Activated CD4-positive, alpha-beta memory T cell treated with anti-CD3 and anti-CD28 coated beads, Interleukin-2, amount 10 ng/mL, durations not matched to agents 7 days and 5 days (primary cell): ENCODE results near the gene TMEM25. TPM values are rescaled to one million over a fixed set of nuclear protein-coding genes. Genes with fewer than 3 reads are reported as not detected.

Experiments used
- CTCF ChIA-PET: fragments of 350-600 bp; sonication (Branson Sonifier 250); formaldehyde crosslinking; loops from one replicate; lab custom pipeline; 2021; ENCODE audit warnings: antibody characterized with exemption, inconsistent platforms; lab: Charles Lee
- POLR2A ChIA-PET: fragments of 350-600 bp; sonication (Branson Sonifier 250); formaldehyde crosslinking; loops from one replicate; lab custom pipeline; 2021; ENCODE audit warnings: antibody characterized with exemption; lab: Charles Lee
- DNase-seq: peaks from one replicate; pipeline ENCODE4 v3.0.0-alpha.2; 2020
- H3K27ac Mint-ChIP-seq: one replicate; pipeline ENCODE4 v1.8.0; 2021; ENCODE audit warnings: mild to moderate bottlenecking, mixed read lengths
- H3K27me3 Mint-ChIP-seq: one replicate; pipeline ENCODE4 v1.8.0; 2021; ENCODE audit warnings: mixed read lengths
- H3K36me3 Mint-ChIP-seq: one replicate; pipeline ENCODE4 v1.8.0; 2021; ENCODE audit warnings: low read depth, mixed read lengths
- H3K4me1 Mint-ChIP-seq: one replicate; pipeline ENCODE4 v1.8.0; 2021; ENCODE audit warnings: mixed read lengths
- H3K4me3 Mint-ChIP-seq: one replicate; pipeline ENCODE4 v1.8.0; 2021; ENCODE audit warnings: mild to moderate bottlenecking, mixed read lengths
- H3K9me3 Mint-ChIP-seq: one replicate; pipeline ENCODE4 v1.8.0; 2021; ENCODE audit warnings: mixed read lengths
- total RNA-seq, 2 experiments: library from RNA; stranded (reverse); gene quantifications; one replicate each; pipeline ENCODE4 v1.2.3, GENCODE V29; 2021

Gene TMEM25
- total RNA-seq, 2 experiments from 2014 or later, result 5.3 to 6.4 TPM

DNA sequence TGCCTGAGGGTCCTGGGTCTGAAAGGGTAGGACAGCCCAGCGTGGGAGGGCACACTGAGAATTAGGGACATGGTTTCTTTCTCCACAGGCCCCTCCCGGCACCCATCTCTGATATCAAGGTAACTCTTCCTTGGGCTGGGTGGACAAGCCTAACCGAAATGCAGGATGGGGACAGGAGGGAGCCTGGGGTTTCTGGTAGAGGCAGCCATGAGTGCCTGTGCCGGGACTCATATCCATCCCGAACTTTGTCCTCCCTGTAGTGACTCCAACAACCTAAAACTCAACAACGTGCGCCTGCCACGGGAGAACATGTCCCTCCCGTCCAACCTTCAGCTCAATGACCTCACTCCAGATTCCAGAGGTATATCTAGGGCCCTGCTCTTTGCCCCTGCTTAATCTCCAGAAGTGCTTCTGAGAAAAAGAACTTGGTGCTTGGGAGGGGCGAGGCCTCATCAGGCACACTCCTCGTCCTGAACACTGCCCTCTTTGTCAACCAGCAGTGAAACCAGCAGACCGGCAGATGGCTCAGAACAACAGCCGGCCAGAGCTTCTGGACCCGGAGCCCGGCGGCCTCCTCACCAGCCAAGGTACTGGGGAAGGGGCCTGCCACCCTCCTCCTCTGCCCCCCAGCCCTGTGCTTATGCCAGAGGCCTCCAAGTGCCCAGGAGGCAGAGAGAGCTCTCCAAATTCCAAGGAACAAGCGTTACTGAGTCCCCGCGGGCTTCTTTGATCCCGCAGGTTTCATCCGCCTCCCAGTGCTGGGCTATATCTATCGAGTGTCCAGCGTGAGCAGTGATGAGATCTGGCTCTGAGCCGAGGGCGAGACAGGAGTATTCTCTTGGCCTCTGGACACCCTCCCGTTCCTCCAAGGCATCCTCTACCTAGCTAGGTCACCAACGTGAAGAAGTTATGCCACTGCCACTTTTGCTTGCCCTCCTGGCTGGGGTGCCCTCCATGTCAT lies 3.1 kb downstream of the TMEM25 start:
- Mint-ChIP-seq H3K27ac (no peak overlapping the region), H3K4me3 (no peak overlapping the region), H3K4me1 (peaks cover 30% of the 10 kb centered on the region), H3K27me3 (no peaks in the 10 kb centered on the region), H3K36me3 (no peaks in the 10 kb centered on the region), H3K9me3 (no peaks in the 10 kb centered on the region)
- DNase-seq, result no peak
- ChIA-PET CTCF (interaction anchor here (1.1 kb wide), 1 partner anchor 12 kb away, joined by 3 read pairs; no protein-coding TSS in a partner anchor), POLR2A (no interaction called here)

DNA sequence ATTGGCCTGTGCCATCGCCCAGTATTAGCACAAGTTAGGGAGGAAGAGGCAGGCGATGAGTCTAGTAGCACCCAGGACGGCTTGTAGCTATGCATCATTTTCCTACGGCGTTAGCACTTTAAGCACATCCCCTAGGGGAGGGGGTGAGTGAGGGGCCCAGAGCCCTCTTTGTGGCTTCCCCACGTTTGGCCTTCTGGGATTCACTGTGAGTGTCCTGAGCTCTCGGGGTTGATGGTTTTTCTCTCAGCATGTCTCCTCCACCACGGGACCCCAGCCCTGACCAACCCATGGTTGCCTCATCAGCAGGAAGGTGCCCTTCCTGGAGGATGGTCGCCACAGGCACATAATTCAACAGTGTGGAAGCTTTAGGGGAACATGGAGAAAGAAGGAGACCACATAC lies 4.3 kb downstream of the TMEM25 start:
- no peak for DNase-seq
- Mint-ChIP-seq H3K36me3 (no peaks in the 10 kb centered on the region), H3K9me3 (no peaks in the 10 kb centered on the region), H3K27ac (no peak overlapping the region), H3K4me1 (peaks cover 18% of the 10 kb centered on the region), H3K27me3 (no peaks in the 10 kb centered on the region), H3K4me3 (no peak overlapping the region)
- ChIA-PET POLR2A (no interaction called here), CTCF (interaction anchor here (1.1 kb wide), 1 partner anchor 11 kb away, joined by 3 read pairs; no protein-coding TSS in a partner anchor)

DNA sequence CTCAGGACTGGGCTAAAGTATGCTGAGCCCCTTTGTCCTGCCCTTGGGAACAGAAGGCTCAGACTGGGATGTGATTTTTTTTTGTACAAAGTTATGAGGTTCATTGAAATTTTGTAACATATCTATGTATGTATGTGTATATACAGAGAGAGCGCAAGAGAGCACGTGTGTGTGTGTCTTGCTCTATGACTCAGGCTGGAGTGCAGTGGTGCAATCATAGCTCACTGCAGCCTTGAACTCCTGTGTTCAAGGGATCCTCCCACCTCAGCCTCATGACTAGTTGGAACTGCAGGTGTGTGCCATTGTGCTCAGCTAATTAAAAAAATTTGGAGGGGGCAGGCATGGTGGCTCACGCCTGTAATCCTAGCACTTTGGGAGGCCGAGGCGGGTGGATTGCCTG lies 5.7 kb downstream of the TMEM25 start:
- ChIA-PET POLR2A (no interaction called here), CTCF (no interaction called here)
- Mint-ChIP-seq H3K27ac (no peak overlapping the region), H3K27me3 (no peaks in the 10 kb centered on the region), H3K4me3 (no peak overlapping the region), H3K4me1 (peaks cover 12% of the 10 kb centered on the region), H3K9me3 (no peaks in the 10 kb centered on the region), H3K36me3 (no peaks in the 10 kb centered on the region)
- no peak for DNase-seq

DNA sequence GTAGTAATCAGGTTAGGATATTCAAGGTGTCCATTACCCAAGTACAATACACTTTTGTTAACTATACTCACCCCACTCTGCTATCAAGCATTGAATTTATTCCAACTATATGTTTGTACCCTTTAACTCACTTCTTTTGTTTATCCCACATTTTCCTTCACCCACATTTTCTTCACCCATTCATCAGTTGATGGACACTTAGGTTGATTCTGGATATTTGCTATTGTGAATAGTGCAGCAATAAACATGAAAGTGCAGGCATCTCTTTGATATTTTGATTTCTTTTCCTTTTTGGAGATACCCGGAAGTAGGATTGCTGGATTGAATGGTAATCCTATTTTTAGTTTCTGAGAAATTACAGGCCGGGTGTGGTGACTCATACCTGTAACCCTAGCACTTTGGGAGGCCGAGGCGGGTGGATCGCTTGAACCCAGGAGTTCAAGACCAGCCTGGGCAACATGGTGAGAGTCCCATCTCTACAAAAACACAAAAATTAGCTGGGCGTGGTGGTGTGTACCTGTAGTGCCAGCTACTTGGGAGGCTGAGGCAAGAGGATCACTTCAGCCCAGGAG lies 6.5 kb downstream of the TMEM25 start:
- peaks cover 9% of the 10 kb centered on the region for H3K4me1 Mint-ChIP-seq
- H3K27me3 Mint-ChIP-seq, result no peaks in the 10 kb centered on the region
- H3K4me3 Mint-ChIP-seq, result no peak overlapping the region
- DNase-seq, result no peak
- CTCF ChIA-PET, result no interaction called here
- no peaks in the 10 kb centered on the region for H3K36me3 Mint-ChIP-seq
- no peaks in the 10 kb centered on the region for H3K9me3 Mint-ChIP-seq
- POLR2A ChIA-PET, result no interaction called here
- no peak overlapping the region for H3K27ac Mint-ChIP-seq

DNA sequence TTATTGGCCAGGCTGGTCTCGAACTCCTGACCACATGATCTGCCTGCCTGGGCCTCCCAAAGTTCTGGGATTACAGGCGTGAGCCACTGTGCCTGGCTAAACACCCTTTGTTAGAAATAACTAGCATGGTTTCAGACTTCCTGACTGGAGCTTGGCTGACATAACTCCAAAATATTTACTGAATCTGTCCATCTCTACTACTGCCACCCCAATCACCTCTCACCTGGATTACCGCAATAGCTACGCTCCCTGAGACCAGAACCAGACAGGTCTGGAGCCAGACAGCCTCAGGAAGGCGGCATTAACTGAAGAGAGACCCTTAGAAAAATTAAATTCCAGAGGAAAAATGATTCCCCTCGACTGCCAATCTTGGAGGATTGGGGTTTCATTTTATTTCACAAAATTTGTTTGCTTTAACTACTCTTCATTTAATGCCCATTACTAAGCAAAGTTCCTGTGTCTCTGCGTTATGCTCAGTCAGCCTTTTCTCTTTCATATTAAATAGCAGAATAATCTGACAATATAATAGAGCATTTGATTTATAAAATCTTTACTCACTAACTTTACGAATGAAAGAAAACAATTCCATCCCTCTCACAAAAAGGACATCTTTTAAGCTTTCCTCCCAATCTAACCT lies 13.1 kb downstream of the TMEM25 start:
- DNase-seq, result no peak
- Mint-ChIP-seq H3K36me3 (no peaks in the 10 kb centered on the region), H3K9me3 (no peaks in the 10 kb centered on the region), H3K4me1 (no peaks in the 10 kb centered on the region), H3K27me3 (no peaks in the 10 kb centered on the region), H3K27ac (no peak overlapping the region), H3K4me3 (no peak overlapping the region)
- POLR2A ChIA-PET, result no interaction called here
- CTCF ChIA-PET, result interaction anchor here (1.0 kb wide), 1 partner anchor 32 kb away, joined by 3 read pairs; no protein-coding TSS in a partner anchor

DNA sequence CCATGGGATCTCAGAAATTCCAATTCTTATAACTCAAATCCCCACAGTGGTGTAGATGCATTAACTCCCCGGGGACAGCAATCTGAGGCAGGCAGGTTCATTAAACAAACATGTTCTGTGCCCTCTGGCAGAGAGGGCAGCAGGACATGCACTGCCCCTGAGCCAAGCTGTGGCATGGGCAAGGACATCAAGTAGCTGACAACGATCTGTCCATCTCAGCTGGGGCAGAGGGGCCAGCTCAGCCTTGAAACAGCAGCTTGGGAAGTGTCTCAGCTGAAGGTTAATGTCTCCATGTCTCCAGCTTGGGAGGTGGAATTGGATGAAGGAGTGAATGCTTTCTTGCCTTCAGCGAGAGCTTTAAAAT lies 13.6 kb downstream of the TMEM25 start:
- Mint-ChIP-seq H3K36me3 (no peaks in the 10 kb centered on the region), H3K4me1 (no peaks in the 10 kb centered on the region), H3K27me3 (no peaks in the 10 kb centered on the region), H3K9me3 (no peaks in the 10 kb centered on the region), H3K4me3 (no peak overlapping the region), H3K27ac (no peak overlapping the region)
- CTCF ChIA-PET, result interaction anchor here (1.0 kb wide), 1 partner anchor 32 kb away, joined by 3 read pairs; no protein-coding TSS in a partner anchor
- no peak for DNase-seq
- POLR2A ChIA-PET, result no interaction called here

DNA sequence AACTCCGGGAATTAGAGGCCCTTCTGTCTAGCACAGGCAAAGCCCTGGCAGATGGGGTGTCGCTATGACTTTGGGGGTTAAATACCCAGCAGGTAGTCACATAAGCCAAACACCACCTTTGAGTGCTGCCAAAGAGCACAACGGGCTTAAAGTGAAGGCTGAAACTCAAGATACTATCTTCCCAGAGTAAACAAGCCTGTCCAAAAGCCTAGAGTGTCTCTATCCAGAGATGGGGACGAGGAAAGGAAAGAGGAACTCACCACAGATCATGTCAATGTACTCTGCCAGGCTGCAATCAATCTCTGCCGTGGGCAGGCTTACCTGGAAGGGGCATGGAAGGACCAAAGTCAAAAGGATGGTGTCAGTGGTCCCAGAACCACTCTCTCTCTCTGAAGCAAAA lies 14.5 kb downstream of the TMEM25 start:
- H3K36me3 Mint-ChIP-seq, result peaks cover 2% of the 10 kb centered on the region
- POLR2A ChIA-PET, result no interaction called here
- H3K27ac Mint-ChIP-seq, result no peak overlapping the region
- no peaks in the 10 kb centered on the region for H3K9me3 Mint-ChIP-seq
- CTCF ChIA-PET, result no interaction called here
- no peaks in the 10 kb centered on the region for H3K27me3 Mint-ChIP-seq
- H3K4me1 Mint-ChIP-seq, result no peaks in the 10 kb centered on the region
- no peak for DNase-seq
- H3K4me3 Mint-ChIP-seq, result no peak overlapping the region

DNA sequence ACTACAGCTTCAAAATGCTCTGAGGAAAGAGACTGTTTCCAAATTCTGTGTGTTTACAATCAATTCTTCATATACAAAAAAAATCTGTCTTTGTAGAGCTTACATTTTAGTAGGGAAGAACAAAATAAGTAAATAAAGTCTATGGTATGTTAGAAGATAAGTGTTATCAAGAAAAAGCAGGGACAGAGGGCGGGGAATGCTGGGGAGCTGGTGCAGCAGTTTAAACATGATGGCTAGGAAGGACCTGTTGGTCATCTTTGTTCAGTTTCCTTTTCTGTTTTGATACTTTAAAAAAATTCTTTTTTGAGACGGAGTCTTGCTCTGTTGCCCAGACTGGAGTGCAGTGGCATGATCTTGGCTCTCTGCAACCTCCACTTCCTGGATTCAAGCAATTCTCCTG lies 16.1 kb downstream of the TMEM25 start:
- no peak overlapping the region for H3K27ac Mint-ChIP-seq

DNA sequence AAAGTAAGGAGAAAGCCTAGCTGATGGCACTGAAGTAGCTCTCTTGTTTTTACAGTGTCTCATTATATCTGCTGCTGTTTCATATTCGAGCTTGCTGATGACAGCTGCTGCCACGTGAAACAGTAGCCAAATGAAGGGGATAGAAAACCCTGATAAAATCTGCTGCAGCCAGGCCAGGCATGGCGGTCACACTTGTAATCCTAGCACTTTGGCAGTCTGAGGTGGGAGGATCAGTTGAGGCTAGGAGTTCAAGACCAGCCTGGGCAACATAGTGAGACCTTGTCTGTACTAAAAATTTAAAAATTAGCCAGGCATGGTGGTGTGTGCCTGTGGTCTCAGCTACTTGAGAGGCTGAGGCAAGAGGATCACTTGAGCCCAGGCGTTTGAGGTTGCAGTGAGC lies 21.3 kb downstream of the TMEM25 start:
- H3K4me3 Mint-ChIP-seq, result no peak overlapping the region
- CTCF ChIA-PET, result interaction anchor here (0.5 kb wide), 1 partner anchor 1071 kb away, joined by 3 read pairs; no protein-coding TSS in a partner anchor
- POLR2A ChIA-PET, result no interaction called here
- DNase-seq, result no peak
- no peak overlapping the region for H3K27ac Mint-ChIP-seq
- H3K36me3 Mint-ChIP-seq, result peaks cover 12% of the 10 kb centered on the region
- no peaks in the 10 kb centered on the region for H3K27me3 Mint-ChIP-seq
- H3K9me3 Mint-ChIP-seq, result no peaks in the 10 kb centered on the region
- H3K4me1 Mint-ChIP-seq, result no peaks in the 10 kb centered on the region

More for the DNA sequence above, 16.1 kb downstream of the TMEM25 start:
- peaks cover 2% of the 10 kb centered on the region for H3K36me3 Mint-ChIP-seq
- H3K4me3 Mint-ChIP-seq, result no peak overlapping the region
- POLR2A ChIA-PET, result no interaction called here
- DNase-seq, result no peak
- CTCF ChIA-PET, result interaction anchor here (1.2 kb wide), 1 partner anchor 12 kb away, joined by 3 read pairs; no protein-coding TSS in a partner anchor
- H3K9me3 Mint-ChIP-seq, result no peaks in the 10 kb centered on the region
- no peaks in the 10 kb centered on the region for H3K27me3 Mint-ChIP-seq
- no peaks in the 10 kb centered on the region for H3K4me1 Mint-ChIP-seq

DNA sequence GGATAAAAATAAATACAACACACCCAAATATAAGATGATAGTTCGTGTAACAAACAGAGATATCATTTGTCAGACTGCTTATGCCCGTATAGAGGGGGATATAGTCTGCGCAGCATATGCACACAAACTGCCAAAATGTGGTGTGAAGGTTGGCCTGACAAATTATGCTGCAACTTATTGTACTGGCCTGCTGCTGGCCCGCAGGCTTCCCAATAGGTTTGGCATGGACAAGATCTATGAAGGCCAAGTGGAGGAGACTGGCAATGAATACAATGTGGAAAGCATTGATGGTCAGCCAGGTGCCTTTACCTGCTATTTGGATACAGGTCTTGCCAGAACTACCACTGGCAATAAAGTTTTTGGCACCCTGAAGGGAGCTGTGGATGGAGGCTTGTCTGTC lies 29.8 kb downstream of the TMEM25 start:
- H3K4me3 Mint-ChIP-seq, result no peak overlapping the region
- no peaks in the 10 kb centered on the region for H3K36me3 Mint-ChIP-seq
- no peaks in the 10 kb centered on the region for H3K27me3 Mint-ChIP-seq
- H3K4me1 Mint-ChIP-seq, result peaks cover 11% of the 10 kb centered on the region
- no peak for DNase-seq
- no peaks in the 10 kb centered on the region for H3K9me3 Mint-ChIP-seq
- CTCF ChIA-PET, result no interaction called here
- POLR2A ChIA-PET, result no interaction called here
- H3K27ac Mint-ChIP-seq, result no peak overlapping the region

DNA sequence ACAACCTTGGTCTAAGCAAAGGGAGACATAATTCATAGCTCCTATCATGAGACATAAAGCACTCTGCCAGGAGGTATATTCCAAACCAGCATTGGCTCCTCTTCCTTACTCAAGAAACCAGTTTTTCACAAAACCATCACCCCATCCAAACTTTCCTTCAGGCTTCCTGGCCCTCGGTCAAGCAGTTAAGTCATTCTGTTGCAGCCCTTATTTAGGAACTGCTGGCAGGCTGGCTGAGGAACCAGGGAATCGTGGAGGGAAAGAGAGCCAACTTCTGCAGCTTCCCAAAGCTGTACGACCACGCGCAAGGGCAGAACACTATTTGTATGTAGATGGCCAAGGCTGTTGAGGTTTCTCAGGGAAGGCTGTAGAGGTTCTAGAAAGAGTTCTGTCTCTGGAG lies 34.1 kb downstream of the TMEM25 start:
- Mint-ChIP-seq H3K27me3 (no peaks in the 10 kb centered on the region), H3K4me3 (peak overlapping the region; percentile 63), H3K36me3 (no peaks in the 10 kb centered on the region), H3K4me1 (peaks cover 16% of the 10 kb centered on the region), H3K27ac (no peak overlapping the region), H3K9me3 (no peaks in the 10 kb centered on the region)
- POLR2A ChIA-PET, result interaction anchor here (1.2 kb wide), 1 partner anchor 34 kb away, joined by 3 read pairs; the partner anchor contains the start of gene TMEM25
- DNase-seq, result no peak
- CTCF ChIA-PET, result interaction anchor here (0.6 kb wide), 1 partner anchor 871 kb away, joined by 3 read pairs; no protein-coding TSS in a partner anchor

DNA sequence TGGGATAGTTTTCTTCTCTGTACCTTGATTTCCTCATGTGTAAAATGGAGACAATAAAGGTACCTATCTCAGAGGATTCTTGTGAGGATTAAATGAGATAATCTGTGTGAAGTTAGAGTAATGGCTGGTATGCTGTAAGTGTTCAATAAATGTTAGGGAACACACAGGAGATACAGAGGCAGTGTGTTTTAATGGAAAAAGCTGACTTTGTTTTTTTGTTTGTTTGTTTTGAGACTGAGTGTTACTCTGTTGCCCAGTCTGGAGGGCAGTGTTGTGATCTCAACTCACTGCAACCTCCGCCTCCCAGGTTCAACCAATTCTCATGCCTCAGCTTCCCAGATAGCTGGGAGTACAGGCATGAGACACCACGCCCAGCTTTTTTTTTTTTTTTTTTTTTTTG lies 38.7 kb downstream of the TMEM25 start:
- POLR2A ChIA-PET, result no interaction called here
- Mint-ChIP-seq H3K9me3 (no peaks in the 10 kb centered on the region), H3K36me3 (peaks cover 14% of the 10 kb centered on the region), H3K27me3 (no peaks in the 10 kb centered on the region), H3K27ac (no peak overlapping the region), H3K4me1 (peaks cover 37% of the 10 kb centered on the region), H3K4me3 (no peak overlapping the region)
- DNase-seq, result no peak
- CTCF ChIA-PET, result interaction anchor here (0.6 to 1.5 kb wide), 3 partner anchors 25 to 305 kb away, joined by 3 to 4 read pairs (median 4); no protein-coding TSS in a partner anchor

DNA sequence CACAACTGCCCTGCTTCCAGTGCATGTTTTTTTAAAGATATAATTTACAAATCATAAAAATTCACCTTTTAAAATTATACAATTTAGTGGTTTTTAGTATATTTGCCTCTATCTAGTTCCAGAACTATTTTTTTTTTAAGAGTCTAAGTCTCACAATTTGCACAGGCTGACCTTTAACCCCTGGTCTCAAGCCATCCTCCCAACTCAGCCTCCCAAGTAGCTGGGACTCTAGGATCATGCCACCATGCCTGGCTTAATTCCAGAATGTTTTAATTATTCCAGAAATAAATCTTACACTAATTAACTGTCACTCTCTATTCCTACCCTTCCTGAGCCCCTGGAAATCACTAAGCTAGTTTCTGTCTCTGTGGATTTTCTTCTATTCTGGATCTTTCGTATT lies 39.8 kb downstream of the TMEM25 start:
- DNase-seq, result no peak
- ChIA-PET CTCF (interaction anchor here (1.5 kb wide), 1 partner anchor 136 kb away, joined by 4 read pairs; no protein-coding TSS in a partner anchor), POLR2A (no interaction called here)
- no peaks in the 10 kb centered on the region for H3K27me3 Mint-ChIP-seq
- H3K4me3 Mint-ChIP-seq, result no peak overlapping the region
- H3K36me3 Mint-ChIP-seq, result peaks cover 22% of the 10 kb centered on the region
- H3K9me3 Mint-ChIP-seq, result no peaks in the 10 kb centered on the region
- peaks cover 40% of the 10 kb centered on the region for H3K4me1 Mint-ChIP-seq
- no peak overlapping the region for H3K27ac Mint-ChIP-seq
